Retinal pigment epithelial cell (primary cell): ENCODE data around the gene COL6A1.

Source experiments
- DNase-seq: peaks from one replicate; pipeline ENCODE4 v3.0.0-alpha.2; 2010; ENCODE audit warnings: low read depth
- H3K4me3 ChIP-seq: 2 replicates; pipeline ENCODE4 v1.5.1; 2011; ENCODE audit warnings: mild to moderate bottlenecking, low read length, control low read depth, moderate library complexity
- TF ChIP-seq, protein P1 (sequence below): conservative IDR thresholded peaks from 2 replicates; pipeline ENCODE4 v1.5.1; 2011; ENCODE audit warnings: low read depth, low read length, control low read depth, inconsistent platforms

The COL6A1 gene

DNA sequence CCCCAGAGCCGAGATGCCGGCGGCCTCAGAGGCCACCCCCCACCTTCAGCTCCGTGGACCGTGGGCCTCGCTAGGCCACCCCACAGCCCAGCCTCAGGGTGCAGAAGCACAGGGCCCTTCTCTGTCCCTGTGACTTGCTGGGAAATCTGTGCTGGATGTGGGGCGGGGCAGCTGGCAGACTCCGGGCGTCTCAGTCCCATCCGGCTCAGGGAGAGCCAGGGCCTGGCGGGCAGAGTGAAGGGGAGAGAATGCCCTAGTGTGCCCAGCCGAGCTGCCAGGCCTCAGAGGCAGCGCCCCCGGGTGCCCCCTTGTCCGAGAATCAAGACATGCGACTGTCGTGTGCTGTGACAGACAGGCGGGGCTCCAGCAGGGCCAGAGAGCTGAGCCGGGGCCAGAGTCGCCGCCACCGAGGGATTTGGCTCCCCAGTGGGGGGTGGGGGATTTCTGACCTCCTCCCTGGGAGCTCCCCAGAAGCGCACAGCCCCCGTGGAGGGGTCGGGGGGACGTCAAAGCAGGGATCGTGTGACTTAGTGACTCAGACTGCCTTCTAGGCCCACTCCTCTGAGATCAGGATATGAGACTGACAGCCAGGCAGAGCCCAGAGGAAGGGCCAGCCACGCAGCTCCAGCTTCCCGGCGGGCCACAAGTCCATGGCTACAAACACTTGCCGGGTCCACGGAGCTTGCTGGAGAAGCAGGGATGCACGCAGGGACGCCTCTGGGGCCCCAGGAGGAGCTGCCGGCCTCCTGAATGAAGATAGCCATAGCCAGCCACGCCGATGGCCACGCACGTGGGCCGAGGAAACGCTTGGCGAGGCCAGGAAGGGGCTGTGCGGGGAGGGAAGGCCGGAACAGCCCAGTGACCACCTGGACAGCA lies 11.9 kb downstream of the COL6A1 start:
- H3K4me3 ChIP-seq = no peak overlapping the region
- TF ChIP-seq, protein P1, sequence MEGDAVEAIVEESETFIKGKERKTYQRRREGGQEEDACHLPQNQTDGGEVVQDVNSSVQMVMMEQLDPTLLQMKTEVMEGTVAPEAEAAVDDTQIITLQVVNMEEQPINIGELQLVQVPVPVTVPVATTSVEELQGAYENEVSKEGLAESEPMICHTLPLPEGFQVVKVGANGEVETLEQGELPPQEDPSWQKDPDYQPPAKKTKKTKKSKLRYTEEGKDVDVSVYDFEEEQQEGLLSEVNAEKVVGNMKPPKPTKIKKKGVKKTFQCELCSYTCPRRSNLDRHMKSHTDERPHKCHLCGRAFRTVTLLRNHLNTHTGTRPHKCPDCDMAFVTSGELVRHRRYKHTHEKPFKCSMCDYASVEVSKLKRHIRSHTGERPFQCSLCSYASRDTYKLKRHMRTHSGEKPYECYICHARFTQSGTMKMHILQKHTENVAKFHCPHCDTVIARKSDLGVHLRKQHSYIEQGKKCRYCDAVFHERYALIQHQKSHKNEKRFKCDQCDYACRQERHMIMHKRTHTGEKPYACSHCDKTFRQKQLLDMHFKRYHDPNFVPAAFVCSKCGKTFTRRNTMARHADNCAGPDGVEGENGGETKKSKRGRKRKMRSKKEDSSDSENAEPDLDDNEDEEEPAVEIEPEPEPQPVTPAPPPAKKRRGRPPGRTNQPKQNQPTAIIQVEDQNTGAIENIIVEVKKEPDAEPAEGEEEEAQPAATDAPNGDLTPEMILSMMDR = no peak
- no peak for DNase-seq

DNA sequence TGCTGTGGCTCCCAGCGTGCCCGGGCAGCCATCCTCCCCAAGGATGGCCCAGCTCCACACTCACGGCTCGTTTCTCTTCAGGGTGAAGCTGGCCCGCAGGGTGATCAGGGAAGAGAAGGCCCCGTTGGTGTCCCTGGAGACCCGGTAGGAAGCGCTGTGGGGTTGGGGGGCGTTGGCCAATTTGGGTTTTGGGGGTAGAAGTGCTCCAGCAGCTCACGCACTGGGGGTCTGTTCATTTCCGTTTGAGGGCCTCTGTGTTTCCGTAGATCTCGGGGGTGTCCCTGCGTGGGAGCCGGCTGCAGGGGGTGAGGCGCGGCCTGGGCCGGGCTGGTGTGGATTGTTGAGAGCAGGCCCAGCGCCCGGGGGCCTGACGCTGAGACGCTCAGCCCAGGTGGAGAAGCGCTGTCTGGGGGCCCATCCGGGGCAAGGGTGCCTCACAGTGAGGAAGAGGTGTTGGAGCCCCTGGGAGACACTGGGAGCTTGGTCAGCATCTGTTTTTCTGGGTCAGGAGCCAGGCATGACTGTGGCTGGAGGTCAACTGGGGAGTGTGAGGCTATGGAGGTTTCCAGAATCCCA lies 12.6 kb downstream of the COL6A1 start:
- DNase-seq = no peak
- TF ChIP-seq, protein P1 = no peak
- H3K4me3 ChIP-seq = no peak overlapping the region

DNA sequence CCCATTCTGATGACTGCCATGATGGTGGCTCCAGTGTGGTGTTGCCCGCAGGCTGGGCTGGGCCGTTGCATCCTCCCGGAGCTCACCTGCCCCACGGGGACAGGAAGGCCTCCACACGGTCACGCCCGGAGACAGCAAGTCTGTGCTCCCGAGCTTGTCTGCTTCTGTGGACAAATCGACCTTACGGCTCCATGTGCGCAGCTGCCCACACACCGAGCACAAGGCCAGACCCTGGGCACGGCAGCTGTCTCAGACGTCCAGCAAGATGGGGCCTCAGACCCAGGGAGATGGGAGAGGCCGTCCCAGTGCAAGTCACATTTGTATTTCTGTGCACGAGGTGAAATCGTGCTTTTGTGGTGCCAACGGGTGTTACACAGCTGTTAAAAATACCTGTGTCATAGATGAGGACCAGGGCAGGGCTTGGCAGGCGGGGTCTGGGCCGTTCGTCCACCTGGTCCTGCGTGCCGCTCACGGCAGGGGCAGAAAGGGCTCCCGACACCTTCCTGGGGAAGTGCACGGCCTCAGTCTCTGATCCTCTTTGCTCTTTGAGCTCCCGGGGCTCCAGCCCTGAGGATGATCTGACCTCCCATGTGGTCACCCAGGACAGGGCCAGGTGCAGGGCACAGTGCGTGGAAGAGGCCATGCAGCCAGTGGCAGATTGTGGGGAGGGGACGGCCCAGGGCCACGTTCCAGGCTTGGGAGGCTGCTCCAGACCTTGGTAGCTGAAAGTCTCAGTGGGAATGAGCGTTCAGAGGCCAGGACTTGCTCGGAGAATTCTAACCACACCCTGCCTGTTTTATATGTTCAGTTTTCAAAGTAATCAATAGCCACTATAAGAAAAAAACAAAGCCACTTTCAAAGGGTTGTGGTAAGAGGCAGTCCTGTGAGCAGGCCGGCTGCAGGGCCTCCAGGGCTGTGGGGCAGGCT lies 13.5 kb downstream of the COL6A1 start:
- TF ChIP-seq, protein P1 = no peak
- DNase-seq = no peak

DNA sequence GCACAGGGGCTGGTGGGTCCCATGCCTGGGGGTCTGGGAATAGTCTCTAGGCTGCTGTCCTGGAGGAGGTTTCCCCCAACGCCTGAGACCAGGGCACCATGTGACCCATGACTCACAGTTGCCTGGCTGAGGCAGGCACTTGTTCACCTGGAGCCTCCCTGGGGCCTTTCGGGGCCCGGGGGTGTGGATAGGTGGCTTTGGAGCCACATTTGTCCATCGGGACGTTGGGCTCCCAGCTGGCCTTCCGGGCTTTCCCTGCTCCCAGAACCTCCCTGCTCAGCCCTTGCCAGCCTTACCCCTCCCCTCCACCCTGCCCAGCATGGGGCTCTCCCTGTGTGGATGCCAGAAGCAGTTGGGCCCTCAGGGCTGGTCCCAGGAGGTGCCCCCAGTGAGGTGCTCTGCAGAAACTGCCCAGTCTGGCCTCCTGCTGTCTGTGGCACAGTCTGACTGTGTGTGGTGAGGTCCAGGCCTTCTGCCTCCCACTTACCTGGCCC lies 14.2 kb downstream of the COL6A1 start:
- no peak for DNase-seq
- H3K4me3 ChIP-seq = no peak overlapping the region
- TF ChIP-seq, protein P1 = no peak

More for the DNA sequence above, 13.5 kb downstream of the COL6A1 start:
- H3K4me3 ChIP-seq = no peak overlapping the region

DNA sequence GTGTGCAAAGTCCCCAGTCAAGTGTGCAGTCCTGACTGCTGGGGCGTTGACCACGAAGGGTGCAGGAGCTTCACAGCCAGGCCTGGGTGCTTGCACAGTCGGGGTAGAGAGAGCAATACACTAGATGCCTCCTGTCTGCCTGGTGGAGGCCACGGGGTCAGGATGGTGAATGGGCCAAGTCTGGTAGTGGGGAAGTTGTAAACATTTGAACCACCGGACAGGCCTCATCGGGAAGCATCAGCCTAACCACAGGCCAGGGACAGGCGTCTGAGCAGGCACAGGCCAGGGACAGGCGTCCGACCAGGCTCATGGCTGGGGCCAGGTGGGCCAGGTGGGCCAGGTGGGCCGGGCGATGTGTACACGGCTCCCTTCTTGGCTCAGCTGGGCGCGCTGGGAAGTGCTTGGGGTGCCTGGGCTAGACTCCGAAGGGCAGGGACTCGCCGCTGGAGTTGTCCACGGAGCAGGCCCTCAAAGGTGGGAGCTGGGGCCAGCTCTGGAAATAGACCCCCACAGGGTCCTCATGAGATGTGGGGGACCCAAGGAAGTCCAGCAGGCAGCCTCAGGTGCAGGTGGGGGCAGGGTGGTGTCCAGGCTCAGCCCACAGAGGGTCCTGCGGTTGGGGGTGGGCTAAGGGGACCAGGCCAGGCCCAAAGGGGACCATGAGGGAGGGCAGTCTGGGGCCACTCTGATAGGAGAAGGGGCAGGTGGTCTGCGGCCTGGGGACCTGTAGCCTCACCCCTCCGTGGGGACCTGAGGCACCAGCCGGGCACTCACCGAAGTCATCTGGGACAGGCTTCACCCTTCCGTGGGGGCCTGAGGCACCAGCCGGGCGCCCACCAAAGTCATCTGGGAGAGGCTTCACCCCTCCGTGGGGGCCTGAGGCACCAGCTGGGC lies 15.0 kb downstream of the COL6A1 start:
- TF ChIP-seq, protein P1 = no peak
- DNase-seq = no peak

DNA sequence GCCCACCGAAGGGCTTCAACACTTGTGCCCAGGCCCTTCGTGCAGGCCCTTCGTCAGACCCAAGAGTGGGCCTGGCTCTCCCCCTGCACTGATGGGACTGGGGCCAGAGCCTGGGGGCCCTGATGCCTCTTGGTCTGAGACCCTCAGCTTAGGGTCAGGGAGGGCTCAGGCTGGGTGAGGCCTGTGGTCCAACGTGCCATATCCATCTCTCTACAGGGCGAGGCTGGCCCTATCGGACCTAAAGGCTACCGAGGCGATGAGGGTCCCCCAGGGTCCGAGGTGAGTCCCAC lies 15.6 kb downstream of the COL6A1 start:
- no peak for DNase-seq
- H3K4me3 ChIP-seq = no peak overlapping the region
- TF ChIP-seq, protein P1 = no peak

More for the DNA sequence above, 15.0 kb downstream of the COL6A1 start:
- no peak overlapping the region for H3K4me3 ChIP-seq
